Fibroblast of lung (primary cell): ENCODE data around the gene CD68.

ENCODE experiments used
- EZH2 ChIP-seq: IDR thresholded peaks from 2 replicates; pipeline ENCODE4 v1.5.1; 2012; ENCODE audit warnings: low read length, control low read depth, mild to moderate bottlenecking; ENCODE audit errors: missing control alignments
- TF ChIP-seq, protein P1 (sequence below), 2 donors: IDR thresholded peaks in 1 of 2; conservative IDR thresholded peaks in 1 of 2; 1 replicate in 1 of 2; 2 replicates in 1 of 2; pipeline ENCODE4 v1.5.1; 2011 to 2012; ENCODE audit warnings: low read length in 2 of 2, control low read depth in 1 of 2, inconsistent platforms in 1 of 2, low read depth in 1 of 2, mild to moderate bottlenecking in 1 of 2

DNA sequence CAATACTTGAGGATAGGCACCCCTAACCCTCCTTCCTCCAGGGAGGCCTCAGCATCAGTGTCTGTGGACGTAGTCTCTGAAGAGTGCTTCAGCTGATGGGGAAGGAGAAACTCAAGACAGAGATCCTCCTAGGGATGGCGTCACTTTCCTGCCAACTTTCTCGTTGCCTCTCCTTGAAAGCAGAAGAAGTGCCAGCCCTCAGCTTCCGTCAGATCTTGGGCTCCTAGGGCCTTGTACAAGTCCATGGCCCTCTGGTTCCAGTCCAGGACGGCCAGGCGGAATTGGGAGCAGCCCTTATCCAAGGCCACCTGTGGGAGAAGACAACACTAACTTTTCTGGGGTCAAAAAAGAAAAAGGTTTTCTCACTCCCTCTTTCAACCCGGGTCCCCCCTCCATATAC is 46.9 kb downstream of the CD68 start:
- no peak for TF ChIP-seq EZH2
- TF ChIP-seq, protein P1, sequence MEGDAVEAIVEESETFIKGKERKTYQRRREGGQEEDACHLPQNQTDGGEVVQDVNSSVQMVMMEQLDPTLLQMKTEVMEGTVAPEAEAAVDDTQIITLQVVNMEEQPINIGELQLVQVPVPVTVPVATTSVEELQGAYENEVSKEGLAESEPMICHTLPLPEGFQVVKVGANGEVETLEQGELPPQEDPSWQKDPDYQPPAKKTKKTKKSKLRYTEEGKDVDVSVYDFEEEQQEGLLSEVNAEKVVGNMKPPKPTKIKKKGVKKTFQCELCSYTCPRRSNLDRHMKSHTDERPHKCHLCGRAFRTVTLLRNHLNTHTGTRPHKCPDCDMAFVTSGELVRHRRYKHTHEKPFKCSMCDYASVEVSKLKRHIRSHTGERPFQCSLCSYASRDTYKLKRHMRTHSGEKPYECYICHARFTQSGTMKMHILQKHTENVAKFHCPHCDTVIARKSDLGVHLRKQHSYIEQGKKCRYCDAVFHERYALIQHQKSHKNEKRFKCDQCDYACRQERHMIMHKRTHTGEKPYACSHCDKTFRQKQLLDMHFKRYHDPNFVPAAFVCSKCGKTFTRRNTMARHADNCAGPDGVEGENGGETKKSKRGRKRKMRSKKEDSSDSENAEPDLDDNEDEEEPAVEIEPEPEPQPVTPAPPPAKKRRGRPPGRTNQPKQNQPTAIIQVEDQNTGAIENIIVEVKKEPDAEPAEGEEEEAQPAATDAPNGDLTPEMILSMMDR (conservative IDR thresholded peaks at IDR 0.05 in 1 of 2, IDR thresholded peaks at IDR 0.05 in 1 of 2; ENCODE audit: low read depth in 1 of 2, low read length in 2 of 2) = no peak
